SK-N-MC (cell line): Measurements from ENCODE around the gene JRKL.
"Not testable (repeated sequence)": the region's sequence is repeated elsewhere in the genome, so short reads cannot be mapped to it uniquely, and the experiment has no call there.

Experiments used
- DNase-seq: peaks from one replicate; pipeline ENCODE4 v3.0.0-alpha.2; 2011; ENCODE audit warnings: low read depth, low spot score
- H3K27ac ChIP-seq: fragments of 200-600 bp; sonication (generic); 2 replicates; pipeline ENCODE4 v1.5.1; 2016; ENCODE audit warnings: mixed run types
- H3K36me3 ChIP-seq: fragments of 200-600 bp; sonication (generic); 2 replicates; pipeline ENCODE4 v1.6.1; 2017; ENCODE audit warnings: antibody characterized with exemption, low read length, mixed read lengths; ENCODE audit not compliant: insufficient read depth
- H3K4me3 ChIP-seq: fragments of 200-600 bp; sonication (generic); 2 replicates; pipeline ENCODE4 v1.5.1; 2016
- H3K9ac ChIP-seq: fragments of 200-600 bp; sonication (generic); 2 replicates; pipeline ENCODE4 v1.8.0; 2017; ENCODE audit warnings: mixed run types, mixed read lengths; ENCODE audit not compliant: insufficient read length
- H3K9me3 ChIP-seq: fragments of 200-600 bp; sonication (generic); 2 replicates; pipeline ENCODE4 v1.6.1; 2017; ENCODE audit warnings: low read depth, mild to moderate bottlenecking, antibody characterized with exemption, low read length, moderate library complexity, mixed read lengths
- EZH2 ChIP-seq: fragments of 200-600 bp; sonication (generic); IDR thresholded peaks from one replicate; pipeline ENCODE4 v1.6.1; 2017; ENCODE audit warnings: antibody characterized with exemption
- FOXP2 ChIP-seq: optimal IDR thresholded peaks from 2 replicates; pipeline ENCODE3; 2011; ENCODE audit warnings: mild to moderate bottlenecking, moderate library complexity; ENCODE audit not compliant: insufficient read depth; ENCODE audit errors: extremely low read length, control extremely low read depth
- POLR2AphosphoS5 ChIP-seq: IDR thresholded peaks from 2 replicates; pipeline ENCODE4 v1.6.1; 2012; ENCODE audit warnings: mild to moderate bottlenecking, low read depth, low read length, borderline replicate concordance

The JRKL gene

DNA sequence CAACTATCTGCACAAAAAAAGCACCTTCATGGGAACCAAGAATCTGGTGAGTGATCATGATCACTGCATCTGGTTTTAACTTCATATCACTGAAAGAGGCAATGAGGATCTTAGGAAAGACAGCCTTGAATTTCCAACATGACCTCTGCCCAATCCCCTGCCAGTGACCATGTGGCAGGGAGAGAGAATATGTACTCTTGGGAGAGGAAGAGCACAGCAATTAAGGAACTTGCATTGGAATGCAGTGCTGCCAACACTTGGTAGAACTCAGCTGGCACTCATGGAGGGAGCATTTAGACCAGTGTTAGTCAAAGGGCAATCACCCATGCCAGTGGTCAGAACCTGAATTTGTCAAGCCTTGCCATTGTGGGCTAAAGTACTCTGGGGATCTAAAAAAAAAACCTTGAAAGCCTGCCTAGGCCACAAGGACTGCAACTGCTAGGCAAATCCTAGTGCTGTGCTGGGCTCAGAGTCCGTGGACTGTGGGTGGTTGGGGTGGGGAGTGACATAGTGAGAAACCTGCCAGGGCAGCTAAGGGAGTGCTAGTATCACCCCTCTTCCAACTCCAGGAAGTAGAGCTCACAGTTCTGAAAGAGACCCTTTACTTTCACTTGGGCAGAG lies 23.1 kb downstream of the JRKL start:
- Histone ChIP-seq H3K9me3 (no peaks in the 10 kb centered on the region), H3K36me3 (no peaks in the 10 kb centered on the region), H3K9ac (no peak overlapping the region), H3K27ac (no peak overlapping the region), H3K4me3 (no peak overlapping the region)
- no peak for TF ChIP-seq EZH2
- no peak for TF ChIP-seq FOXP2
- TF ChIP-seq POLR2AphosphoS5, result no peak
- DNase-seq, result no peak

GRCh38 chr11:96413408-96413807 lies 23.6 kb downstream of the JRKL start:
- H3K4me3 ChIP-seq, result no peak overlapping the region
- H3K27ac ChIP-seq, result no peak overlapping the region
- DNase-seq, result no peak
- H3K9ac ChIP-seq, result no peak overlapping the region
- no peaks in the 10 kb centered on the region for H3K36me3 ChIP-seq
- no peaks in the 10 kb centered on the region for H3K9me3 ChIP-seq
- TF ChIP-seq EZH2 (no peak), FOXP2 (no peak), POLR2AphosphoS5 (no peak)

DNA sequence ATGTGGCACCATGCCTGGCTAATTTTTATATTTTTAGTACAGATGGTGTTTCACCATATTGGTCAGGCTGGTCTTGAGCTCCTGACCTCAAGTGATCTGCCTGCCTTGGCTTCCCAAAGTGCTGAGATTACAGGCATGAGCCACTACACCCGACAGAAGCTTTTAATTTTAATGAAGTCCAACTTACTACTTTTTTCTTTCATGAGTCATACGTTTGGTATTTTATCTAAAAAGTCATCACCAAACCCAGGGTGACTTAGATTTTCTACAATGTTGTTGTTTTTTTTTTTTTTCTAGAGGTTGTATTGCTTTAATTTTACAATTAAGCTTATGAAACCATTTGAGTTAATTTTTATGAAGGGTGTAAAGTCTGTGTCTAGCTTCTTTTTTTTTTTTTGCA lies 34.9 kb downstream of the JRKL start:
- H3K9ac ChIP-seq, result no peak overlapping the region
- no peak overlapping the region for H3K4me3 ChIP-seq
- no peak overlapping the region for H3K27ac ChIP-seq
- no peak for DNase-seq
- no peaks in the 10 kb centered on the region for H3K9me3 ChIP-seq
- no peaks in the 10 kb centered on the region for H3K36me3 ChIP-seq
- TF ChIP-seq FOXP2, result no peak
- no peak for TF ChIP-seq EZH2
- TF ChIP-seq POLR2AphosphoS5, result no peak

DNA sequence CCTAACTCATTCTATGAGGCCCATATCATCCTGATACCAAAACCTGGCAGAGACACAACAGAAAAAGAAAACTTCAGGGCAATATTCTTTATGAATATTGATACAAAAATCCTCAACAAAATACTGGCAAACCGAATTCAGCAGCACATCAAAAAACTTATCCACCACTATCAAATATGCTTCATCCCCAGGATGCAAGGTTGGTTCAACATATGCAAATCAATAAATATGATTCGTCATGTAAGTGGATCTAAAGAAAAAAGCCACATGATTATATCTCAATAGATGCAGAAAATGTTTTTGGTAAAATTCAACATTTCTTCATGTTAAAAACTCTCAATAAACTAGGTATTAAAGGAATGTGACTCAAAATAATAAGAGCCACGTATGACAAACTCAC lies 40.9 kb downstream of the JRKL start:
- no peak for DNase-seq
- Histone ChIP-seq H3K4me3 (no peak overlapping the region), H3K27ac (no peak overlapping the region), H3K9me3 (no peaks in the 10 kb centered on the region), H3K9ac (no peak overlapping the region), H3K36me3 (no peaks in the 10 kb centered on the region)
- TF ChIP-seq FOXP2 (no peak), EZH2 (no peak), POLR2AphosphoS5 (no peak)

GRCh38 chr11:96432654-96433053 lies 42.8 kb downstream of the JRKL start:
- not testable (repeated sequence) for H3K9ac ChIP-seq, H3K4me3 ChIP-seq, H3K9me3 ChIP-seq, H3K27ac ChIP-seq, H3K36me3 ChIP-seq, DNase-seq
